GM12878 (cell line): ENCODE data around the gene FAM3B. TPM values are rescaled to one million over a fixed set of nuclear protein-coding genes. Genes with fewer than 3 reads are reported as not detected.

ENCODE experiments used
- ATAC-seq: fragments of 200-7000 bp; cut with Tn5 transposase; 3 replicates; pipeline ENCODE4 v1.9.1; 2020; ENCODE audit warnings: mild to moderate bottlenecking, moderate library complexity
- BruUV-seq: library from RNA; stranded (reverse); fragments of 400-500 nt; replicated peaks from 2 replicates; lab custom pipeline; 2021; lab: Mats Ljungman, UMichigan
- CTCF ChIA-PET: fragments of 300-600 bp; sonication (Branson Sonifier 250); formaldehyde crosslinking; extraction: SDS; loops from one replicate; lab custom pipeline; 2021; ENCODE audit warnings: inconsistent platforms; lab: Yijun Ruan, JAX
- POLR2A ChIA-PET: fragments of 350-600 bp; formaldehyde crosslinking; extraction: SDS; loops from one replicate; lab custom pipeline; 2021; ENCODE audit warnings: inconsistent platforms; lab: Charles Lee
- RAD21 ChIA-PET: fragments of 300-600 bp; sonication (Branson Sonifier 250); formaldehyde crosslinking; loops from one replicate; lab custom pipeline; 2023; ENCODE audit warnings: antibody characterized with exemption; ENCODE audit not compliant: unreplicated experiment; lab: Charles Lee
- SMC1A ChIA-PET: fragments of 300-600 bp; sonication (Branson Sonifier 250); formaldehyde crosslinking; loops from one replicate; lab custom pipeline; 2023; ENCODE audit not compliant: unreplicated experiment, uncharacterized antibody; lab: Charles Lee
- DNase-seq: peaks from one replicate; pipeline ENCODE4 v3.0.0-alpha.2; 2011; ENCODE audit warnings: low read depth, low spot score
- FAIRE-seq: peaks from 3 replicates; lab custom pipeline; 2011; peaks lifted over from hg19 to GRCh38; lab: Jason Lieb, UNC
- H2AFZ ChIP-seq: 2 replicates; pipeline ENCODE4 v1.6.0; 2011; ENCODE audit warnings: low read depth, low read length, control low read depth; ENCODE audit not compliant: control insufficient read depth
- H3K27ac ChIP-seq: 2 replicates; pipeline ENCODE4 v1.5.1; 2011; ENCODE audit warnings: control low read depth; ENCODE audit not compliant: control insufficient read depth, insufficient read depth
- H3K27me3 ChIP-seq, 2 experiments: replicated peaks in 1 of 2; 2 replicates each; pipeline versions ENCODE4 v1.6.0 to v1.6.1; 2011; ENCODE audit warnings: low read length in 1 of 2; ENCODE audit not compliant: control insufficient read depth in 2 of 2, insufficient read depth in 2 of 2
- H3K36me3 ChIP-seq, 2 experiments: 2 replicates each; pipeline ENCODE4 v1.5.1; 2011; ENCODE audit warnings: low read length in 1 of 2; ENCODE audit not compliant: control insufficient read depth in 2 of 2, insufficient read depth in 2 of 2
- H3K4me1 ChIP-seq: 2 replicates; pipeline ENCODE4 v1.6.1; 2011; ENCODE audit warnings: mild to moderate bottlenecking, low read length, moderate library complexity, mixed read lengths; ENCODE audit not compliant: control insufficient read depth, insufficient read depth
- H3K4me2 ChIP-seq: 2 replicates; pipeline ENCODE4 v1.6.0; 2011; ENCODE audit warnings: control low read depth; ENCODE audit not compliant: control insufficient read depth, insufficient read depth
- H3K4me3 ChIP-seq: fragments of 200-600 bp; sonication (generic); 2 replicates; pipeline ENCODE4 v1.5.1; 2016
- H3K79me2 ChIP-seq: 2 replicates; pipeline ENCODE4 v1.6.0; 2011; ENCODE audit warnings: low read length; ENCODE audit not compliant: control insufficient read depth, insufficient read depth
- H3K9ac ChIP-seq: 2 replicates; pipeline ENCODE4 v1.8.0; 2011; ENCODE audit warnings: low read length, control low read depth, mixed read lengths; ENCODE audit not compliant: control insufficient read depth, insufficient read depth
- H3K9me3 ChIP-seq: replicated peaks from 3 replicates; pipeline ENCODE4 v1.5.1; 2011; ENCODE audit warnings: mild to moderate bottlenecking, low read length; ENCODE audit not compliant: control insufficient read depth, insufficient read depth
- H4K20me1 ChIP-seq: 2 replicates; pipeline ENCODE4 v1.6.0; 2011; ENCODE audit not compliant: control insufficient read depth, insufficient read depth
- BACH1 ChIP-seq: fragments of 450-650 bp; IDR thresholded peaks from 2 replicates; pipeline ENCODE4 v1.6.1; 2017; ENCODE audit warnings: mild to moderate bottlenecking, borderline replicate concordance
- CEBPB ChIP-seq, 2 experiments: fragments of 150-350 bp in 1 of 2; IDR thresholded peaks; 2 replicates each; pipeline ENCODE4 v1.6.1; 2012 to 2014; ENCODE audit warnings: low read depth in 2 of 2, low read length in 2 of 2, borderline replicate concordance in 1 of 2, inconsistent platforms in 1 of 2
- E2F4 ChIP-seq: IDR thresholded peaks from 2 replicates; pipeline ENCODE4 v1.6.1; 2012; ENCODE audit warnings: low read depth, low read length, improper control_type of control experiment
- ELK1 ChIP-seq: IDR thresholded peaks from 2 replicates; pipeline ENCODE4 v1.6.1; 2012; ENCODE audit warnings: low read depth, low read length, improper control_type of control experiment
- FOXM1 ChIP-seq: IDR thresholded peaks from 2 replicates; pipeline ENCODE4 v1.6.1; 2012; ENCODE audit warnings: low read depth, mild to moderate bottlenecking, inconsistent platforms, low read length, moderate library complexity
- GATAD2B ChIP-seq: fragments of 450-650 bp; conservative IDR thresholded peaks from 2 replicates; pipeline ENCODE4 v1.6.1; 2017; ENCODE audit warnings: low read depth, mild to moderate bottlenecking, moderate library complexity
- HDAC6 ChIP-seq: fragments of 200-600 bp; sonication (generic); IDR thresholded peaks from one replicate; pipeline ENCODE4 v1.8.0; 2017; ENCODE audit warnings: antibody characterized with exemption; ENCODE audit not compliant: unreplicated experiment
- MXI1 ChIP-seq: fragments of 150-350 bp; IDR thresholded peaks from 2 replicates; pipeline ENCODE4 v1.6.1; 2011; ENCODE audit warnings: low read depth, mild to moderate bottlenecking, inconsistent platforms, low read length, improper control_type of control experiment
- NR2C1 ChIP-seq: fragments of 450-650 bp; IDR thresholded peaks from 2 replicates; pipeline ENCODE4 v1.6.1; 2017; ENCODE audit warnings: antibody characterized with exemption, mild to moderate bottlenecking, moderate library complexity
- PAX8 ChIP-seq: fragments of 450-650 bp; IDR thresholded peaks from 2 replicates; pipeline ENCODE4 v1.6.1; 2017; ENCODE audit warnings: mild to moderate bottlenecking, moderate library complexity
- RAD21 ChIP-seq: IDR thresholded peaks from 2 replicates; pipeline ENCODE4 v1.6.1; 2011; ENCODE audit warnings: mild to moderate bottlenecking, low read depth, low read length, moderate library complexity; ENCODE audit not compliant: insufficient read depth
- RELA ChIP-seq: fragments of 450-650 bp; IDR thresholded peaks from 2 replicates; pipeline ENCODE4 v1.8.0; 2014; ENCODE audit warnings: borderline replicate concordance; ENCODE audit not compliant: partially characterized antibody
- SIN3A ChIP-seq: IDR thresholded peaks from 2 replicates; pipeline ENCODE4 v1.6.1; 2012; ENCODE audit warnings: low read depth, low read length, improper control_type of control experiment
- SRF ChIP-seq, 2 experiments: IDR thresholded peaks; 2 replicates each; pipeline ENCODE4 v1.6.1; 2011; ENCODE audit warnings: low read depth in 2 of 2, low read length in 2 of 2, mild to moderate bottlenecking in 1 of 2, moderate library complexity in 1 of 2
- STAT1 ChIP-seq: fragments of 450-650 bp; conservative IDR thresholded peaks from 2 replicates; pipeline ENCODE4 v1.6.1; 2014; ENCODE audit warnings: antibody characterized with exemption, mild to moderate bottlenecking
- TARDBP ChIP-seq: IDR thresholded peaks from 2 replicates; pipeline ENCODE4 v1.6.1; 2016; ENCODE audit warnings: borderline replicate concordance
- WGBS: methylation state at CpG from one replicate; pipeline ENCODE4 v1.1.6; 2016; ENCODE audit warnings: low lambda C conversion rate; ENCODE audit not compliant: insufficient replicate concordance, insufficient coverage; ENCODE audit errors: missing lambda C conversion rate; 5-methylcytosine and 5-hydroxymethylcytosine counted together
- in situ Hi-C: fragments of 300-500 bp; cut with MboI; formaldehyde crosslinking; loops from 9 replicates; pipeline ENCODE4 v1.14.3; 2018; ENCODE audit warnings: mixed read lengths
- intact Hi-C: fragments of 100-400 bp; cut with micrococcal nuclease; formaldehyde crosslinking; loops from one replicate; pipeline ENCODE4 v1.14.2; 2022; ENCODE audit not compliant: unreplicated experiment
- polyA plus RNA-seq, 11 experiments: library from polyadenylated mRNA; depleted of rRNA in 4 of 11; unstranded in 6 of 11; stranded (reverse) in 5 of 11; fragments of >200 nt; fragmentation: Nextera tagmentation in 4 of 11; fragmentation: Illumina TruSeq in 1 of 11; extraction: Ambion mirVana in 4 of 11; extraction: Trizol in 1 of 11; gene quantifications; 1 replicate in 1 of 11; 2 replicates in 10 of 11; pipeline versions ENCODE4 v1.2.1 to v1.2.3, GENCODE V29; 2011 to 2016; ENCODE audit warnings: inconsistent platforms in 2 of 11, missing spikeins in 2 of 11, low read depth in 1 of 11
- total RNA-seq, 4 experiments: library from RNA; depleted of rRNA in 3 of 4; stranded (reverse); fragments of >200 nt in 3 of 4; fragmentation: Illumina TruSeq in 1 of 4; extraction: Trizol in 1 of 4; gene quantifications; 2 replicates each; pipeline versions ENCODE4 v1.2.1 to v1.2.3, GENCODE V29; 2013 to 2021

The FAM3B gene
- total and polyA plus RNA-seq, 10 of the 15 experiments (the other 5 are each of a cell fraction or from before 2014, with no cell fraction given), result 0.12 TPM; not detected in 9

- intact Hi-C loops (no loop called here), in situ Hi-C loops (no loop called here)
- DNase-seq (no peak), ATAC-seq (no peak), FAIRE-seq (no peak)
- no peak overlapping the region for H2AFZ ChIP-seq
- no peak overlapping the region for H3K9ac ChIP-seq
- WGBS, result 25% methylated on average over 19 of the region's 19 CpGs
- no peak overlapping the region for H3K4me3 ChIP-seq
- peaks cover 0 to 2% of the 10 kb centered on the region in 2 experiments; a peak in 2 of 4 replicates for H3K27me3 ChIP-seq
- RAD21 ChIA-PET, result no interaction called here
- no peaks in the 10 kb centered on the region for H3K79me2 ChIP-seq
- BruUV-seq, result no TSS peak
- no peak for TF ChIP-seq GATAD2B
- no peak for TF ChIP-seq MXI1
- TF ChIP-seq PAX8, result no peak
- TF ChIP-seq E2F4, result no peak
- no peak for TF ChIP-seq FOXM1
- TF ChIP-seq RAD21, result no peak
- TF ChIP-seq NR2C1, result no peak
- TF ChIP-seq STAT1, result no peak
- no peak for TF ChIP-seq SRF (IDR thresholded peaks at IDR 0.05; ENCODE audit: low read depth in 2 of 2, low read length in 2 of 2)
- no peak for TF ChIP-seq ELK1
- TF ChIP-seq SIN3A, result no peak
- no peak for TF ChIP-seq RELA
- TF ChIP-seq BACH1, result no peak
- TF ChIP-seq CEBPB (IDR thresholded peaks at IDR 0.05; ENCODE audit: borderline replicate concordance in 1 of 2, low read depth in 2 of 2, low read length in 2 of 2), result no peak
- TF ChIP-seq TARDBP, result no peak
- no peak for TF ChIP-seq HDAC6
- SMC1A ChIA-PET, result no interaction called here
- H3K4me2 ChIP-seq, result no peak overlapping the region
- POLR2A ChIA-PET, result interaction anchor here (0.6 kb wide), 1 partner anchor 485 kb away, joined by 3 read pairs; no protein-coding TSS in a partner anchor
- no peaks in the 10 kb centered on the region for H3K9me3 ChIP-seq
- CTCF ChIA-PET, result no interaction called here
- H4K20me1 ChIP-seq, result no peaks in the 10 kb centered on the region
- no peak overlapping the region for H3K27ac ChIP-seq
- H3K36me3 ChIP-seq, result no peaks in the 10 kb centered on the region
- H3K4me1 ChIP-seq, result no peaks in the 10 kb centered on the region
These were observed 427 bp downstream of the FAM3B start for GRCh38 chr21:41317063-41317392.
